Tongue (tissue), 2 donors: ENCODE measurements around the gene SIX3. TPM values are rescaled to one million over a fixed set of nuclear protein-coding genes. Genes with fewer than 3 reads are reported as not detected.

Experiments
- small RNA-seq: library from RNA; depleted of rRNA; stranded (forward); fragments of <200 nt; gene quantifications from one replicate; pipeline ENCODE3, GENCODE V24; 2014; ENCODE audit warnings: low replicate concordance
- total RNA-seq: library from RNA; depleted of rRNA; stranded (reverse); fragments of >200 nt; gene quantifications from one replicate; pipeline ENCODE4 v1.2.3, GENCODE V29; 2014

The SIX3 gene
- total RNA-seq, 1 donor from 2014 or later: not detected

Small RNA genes lying within 50 kb of the gene (small RNA-seq; reads per million reads assigned to genes)
- gene RF02246 (not detected), gene RF02247 (not detected), gene RF02248 (not detected), gene RF02250 (not detected), gene RF02251 (not detected), gene RF02252 (not detected)

Other genes with a start within 250 kb of the SIX3 start
- gene SIX2, start 67.8 kb downstream of the SIX3 start, total RNA-seq: 14.4 TPM